ENCODE results near the gene KRTAP10-11. TPM values are rescaled to one million over a fixed set of nuclear protein-coding genes. Genes with fewer than 3 reads are reported as not detected.
"Not testable (repeated sequence)": the region's sequence is repeated elsewhere in the genome, so short reads cannot be mapped to it uniquely, and the experiment has no call there.

KRTAP10-11 gene
- total RNA-seq, 1 experiment from 2014 or later, result not detected

- Mint-ChIP-seq H3K4me3 (no peak overlapping the region), H3K9me3 (no peaks in the 10 kb centered on the region), H3K4me1 (peaks cover 21% of the 10 kb centered on the region), H3K36me3 (no peaks in the 10 kb centered on the region), H3K27ac (no peak overlapping the region), H3K27me3 (ENCODE audit: low read depth) (peaks cover 6% of the 10 kb centered on the region; the same call in 1 of the 2 replicates)
- TF ChIP-seq ZNF317 (CRISPR knock-in tag; IDR thresholded peaks at IDR 0.05; ENCODE audit: borderline replicate concordance, low read depth), result no peak
- TF ChIP-seq E2F5 (CRISPR knock-in tag; IDR thresholded peaks at IDR 0.05), result no peak
- TF ChIP-seq MXD4 (CRISPR knock-in tag; IDR thresholded peaks at IDR 0.05; ENCODE audit: borderline replicate concordance), result no peak
- TF ChIP-seq NFYB (CRISPR knock-in tag; conservative IDR thresholded peaks at IDR 0.05; ENCODE audit: low read depth), result no peak
- ChIA-PET POLR2A (no interaction called here), CTCF (no interaction called here)
- DNase-seq (ENCODE audit: low spot score) (no peak), ATAC-seq (no peak)
These were observed 37.9 kb downstream of the KRTAP10-11 start for GRCh38 chr21:44684077-44684476.

- ATAC-seq, result no peak
- Mint-ChIP-seq H3K4me1 (peaks cover 21% of the 10 kb centered on the region), H3K4me3 (no peak overlapping the region), H3K27ac (no peak overlapping the region), H3K36me3 (no peaks in the 10 kb centered on the region), H3K9me3 (no peaks in the 10 kb centered on the region), H3K27me3 (ENCODE audit: low read depth) (peaks cover 6% of the 10 kb centered on the region; the same call in 1 of the 2 replicates)
- CTCF ChIA-PET, result no interaction called here
- no peak for TF ChIP-seq NR3C1 (CRISPR knock-in tag; conservative IDR thresholded peaks at IDR 0.05; ENCODE audit: low read depth)
- TF ChIP-seq ZMAT4 (CRISPR knock-in tag; IDR thresholded peaks at IDR 0.05), result no peak
- no peak for TF ChIP-seq ZNF396 (CRISPR knock-in tag; IDR thresholded peaks at IDR 0.05; ENCODE audit: borderline replicate concordance)
- TF ChIP-seq FOXK1 (CRISPR knock-in tag; IDR thresholded peaks at IDR 0.05), result no peak
- no peak for TF ChIP-seq ARID4B (CRISPR knock-in tag; IDR thresholded peaks at IDR 0.05; ENCODE audit: borderline replicate concordance)
- no peak for TF ChIP-seq JUN (CRISPR knock-in tag; IDR thresholded peaks at IDR 0.05)
- TF ChIP-seq HMGXB4 (CRISPR knock-in tag; IDR thresholded peaks at IDR 0.05), result no peak
- TF ChIP-seq ZNF512 (CRISPR knock-in tag; IDR thresholded peaks at IDR 0.05; ENCODE audit: borderline replicate concordance), result no peak
- no peak for TF ChIP-seq ZNF425 (CRISPR knock-in tag; conservative IDR thresholded peaks at IDR 0.05)
- TF ChIP-seq MAX (CRISPR knock-in tag; IDR thresholded peaks at IDR 0.05), result no peak
- TF ChIP-seq IRF1 (CRISPR knock-in tag; IDR thresholded peaks at IDR 0.05), result no peak
- POLR2A ChIA-PET, result no interaction called here
- no peak for DNase-seq (ENCODE audit: low spot score)
These were observed 38.3 kb downstream of the KRTAP10-11 start for GRCh38 chr21:44684483-44684882.

- CTCF ChIA-PET, result interaction anchor here (2.5 kb wide), 1 partner anchor 67 kb away, joined by 9 read pairs; no protein-coding TSS in a partner anchor
- H3K27me3 Mint-ChIP-seq (ENCODE audit: low read depth); H3K27ac Mint-ChIP-seq; DNase-seq (ENCODE audit: low spot score); H3K36me3 Mint-ChIP-seq; ATAC-seq; POLR2A ChIA-PET; H3K4me3 Mint-ChIP-seq; H3K9me3 Mint-ChIP-seq: not testable (repeated sequence)
- H3K4me1 Mint-ChIP-seq, result peaks cover 21% of the 10 kb centered on the region
These were observed 38.8 kb downstream of the KRTAP10-11 start for GRCh38 chr21:44685050-44685449.
